GM23338 (cell line): ENCODE data around the gene SMIM41. TPM values are rescaled to one million over a fixed set of nuclear protein-coding genes. Genes with fewer than 3 reads are reported as not detected.

ENCODE experiments used
- ATAC-seq: fragments of 200-7000 bp; cut with Tn5 transposase; 3 replicates; pipeline ENCODE4 v1.9.1; 2020
- DNase-seq: peaks from one replicate; pipeline ENCODE4 v3.0.0-alpha.2; 2015; ENCODE audit warnings: low spot score
- H2AFZ ChIP-seq: fragments of 200-600 bp; sonication (generic); 2 replicates; pipeline ENCODE4 v1.8.0; 2016; ENCODE audit warnings: antibody characterized with exemption, mild to moderate bottlenecking, moderate library complexity
- H3F3A ChIP-seq: fragments of 200-600 bp; sonication (generic); replicated peaks from 2 replicates; pipeline ENCODE4 v1.8.0; 2017; ENCODE audit warnings: antibody characterized with exemption, mixed run types, low read depth
- H3K27ac ChIP-seq: fragments of 200-600 bp; sonication (generic); 2 replicates; pipeline ENCODE4 v1.6.1; 2016; ENCODE audit warnings: low read depth
- H3K27me3 ChIP-seq: fragments of 200-600 bp; sonication (generic); 2 replicates; pipeline ENCODE4 v1.8.0; 2016; ENCODE audit warnings: mild to moderate bottlenecking, mixed run types, moderate library complexity; ENCODE audit not compliant: insufficient read depth
- H3K36me3 ChIP-seq: fragments of 200-600 bp; sonication (generic); 2 replicates; pipeline ENCODE4 v1.8.0; 2016; ENCODE audit warnings: mild to moderate bottlenecking; ENCODE audit not compliant: insufficient read depth
- H3K4me1 ChIP-seq: fragments of 200-600 bp; sonication (generic); 2 replicates; pipeline ENCODE4 v1.8.0; 2016; ENCODE audit warnings: mild to moderate bottlenecking, moderate library complexity; ENCODE audit not compliant: insufficient read depth
- H3K4me2 ChIP-seq: fragments of 200-600 bp; sonication (generic); 2 replicates; pipeline ENCODE4 v1.7.1; 2017; ENCODE audit warnings: mixed run types
- H3K4me3 ChIP-seq: fragments of 200-600 bp; sonication (generic); 2 replicates; pipeline ENCODE4 v1.6.1; 2016; ENCODE audit warnings: mixed run types
- H3K79me2 ChIP-seq: fragments of 200-600 bp; sonication (generic); replicated peaks from 2 replicates; pipeline ENCODE4 v1.8.0; 2017; ENCODE audit warnings: mild to moderate bottlenecking; ENCODE audit not compliant: insufficient read depth
- H3K9me2 ChIP-seq: fragments of 200-600 bp; sonication (generic); 2 replicates; pipeline ENCODE4 v1.8.0; 2017; ENCODE audit not compliant: insufficient read depth
- H4K20me1 ChIP-seq: fragments of 200-600 bp; sonication (generic); replicated peaks from 2 replicates; pipeline ENCODE4 v1.8.0; 2017; ENCODE audit warnings: mild to moderate bottlenecking; ENCODE audit not compliant: insufficient read depth
- H3K27ac Mint-ChIP-seq: 2 replicates; pipeline ENCODE4 v1.8.0; 2020; ENCODE audit warnings: inconsistent platforms, mild to moderate bottlenecking, moderate library complexity, mixed read lengths
- H3K27me3 Mint-ChIP-seq: 3 replicates; pipeline ENCODE4 v1.8.0; 2022; ENCODE audit warnings: low read depth, mild to moderate bottlenecking, moderate library complexity, mixed read lengths, inconsistent platforms; ENCODE audit not compliant: insufficient read depth, poor library complexity
- H3K36me3 Mint-ChIP-seq: 3 replicates; pipeline ENCODE4 v1.8.0; 2021; ENCODE audit warnings: low read depth, mild to moderate bottlenecking, inconsistent platforms, moderate library complexity, mixed read lengths
- H3K4me1 Mint-ChIP-seq: 3 replicates; pipeline ENCODE4 v1.8.0; 2020; ENCODE audit warnings: mild to moderate bottlenecking, inconsistent platforms, mixed read lengths
- H3K4me3 Mint-ChIP-seq: 3 replicates; pipeline ENCODE4 v1.8.0; 2021; ENCODE audit warnings: moderate library complexity, mild to moderate bottlenecking, inconsistent platforms, mixed read lengths
- H3K9me3 Mint-ChIP-seq: 3 replicates; pipeline ENCODE4 v1.8.0; 2020; ENCODE audit warnings: moderate library complexity, mild to moderate bottlenecking, inconsistent platforms, mixed read lengths
- CTCF ChIP-seq, 2 experiments: fragments of 200-600 bp in 1 of 2; sonication (generic) in 1 of 2; conservative IDR thresholded peaks; 2 replicates each; pipeline versions ENCODE4 v1.5.1 to v1.6.1; 2016 to 2017; ENCODE audit warnings: antibody characterized with exemption in 2 of 2, low read depth in 2 of 2, mild to moderate bottlenecking in 2 of 2, moderate library complexity in 1 of 2
- ETS1 ChIP-seq: IDR thresholded peaks from 2 replicates; pipeline ENCODE4 v1.6.1; 2016; ENCODE audit warnings: antibody characterized with exemption
- EZH2 ChIP-seq: fragments of 200-600 bp; sonication (generic); IDR thresholded peaks from one replicate; pipeline ENCODE4 v1.8.0; 2017; ENCODE audit warnings: antibody characterized with exemption, mild to moderate bottlenecking, low read depth; ENCODE audit not compliant: unreplicated experiment
- JUNB ChIP-seq: IDR thresholded peaks from one replicate; pipeline ENCODE4 v1.6.1; 2016; ENCODE audit warnings: antibody characterized with exemption; ENCODE audit not compliant: unreplicated experiment
- NANOG ChIP-seq: IDR thresholded peaks from 2 replicates; pipeline ENCODE4 v1.6.1; 2016; ENCODE audit warnings: antibody characterized with exemption, borderline replicate concordance
- REST ChIP-seq: IDR thresholded peaks from one replicate; pipeline ENCODE4 v1.6.1; 2018; ENCODE audit warnings: antibody characterized with exemption; ENCODE audit not compliant: unreplicated experiment
- ZNF331 ChIP-seq: fragments of 250-450 bp; sonication (Bioruptor Pico); IDR thresholded peaks from 2 replicates; pipeline ENCODE4 v1.5.0; 2020; ENCODE audit warnings: low read depth, mild to moderate bottlenecking, moderate library complexity
- ZNF462 ChIP-seq: fragments of 250-450 bp; sonication (Bioruptor Pico); IDR thresholded peaks from 2 replicates; pipeline ENCODE4 v1.5.0; 2020; ENCODE audit warnings: mild to moderate bottlenecking, moderate library complexity
- polyA plus RNA-seq: library from polyadenylated mRNA; unstranded; fragments of >200 nt; fragmentation: Nextera tagmentation; extraction: Ambion mirVana; gene quantifications from 2 replicates; pipeline ENCODE4 v1.2.1, GENCODE V29; 2016
- total RNA-seq: library from RNA; depleted of rRNA; stranded (reverse); fragments of >200 nt; shearing (Covaris generic); gene quantifications from 2 replicates; pipeline ENCODE4 v1.2.3, GENCODE V29; 2014

The SMIM41 gene
- total and polyA plus RNA-seq, 2 experiments from 2014 or later: 0.66 TPM

GRCh38 chr12:52054231-52054832, 25.2 kb upstream of the SMIM41 start (continued):
- TF ChIP-seq ZNF462 (CRISPR knock-in tag): no peak
- no peak for TF ChIP-seq EZH2
- TF ChIP-seq NANOG: no peak
- no peak for TF ChIP-seq CTCF (conservative IDR thresholded peaks at IDR 0.05; ENCODE audit: low read depth in 2 of 2)

GRCh38 chr12:52054833-52055730, 24.4 kb upstream of the SMIM41 start:
- H3K4me2 ChIP-seq: no peak overlapping the region
- H3K27me3 Mint-ChIP-seq: peaks cover 25% of the 10 kb centered on the region
- H3K4me3 Mint-ChIP-seq: no peak overlapping the region
- H2AFZ ChIP-seq: no peak overlapping the region
- no peaks in the 10 kb centered on the region for H3K9me2 ChIP-seq
- no peaks in the 10 kb centered on the region for H3K36me3 ChIP-seq
- TF ChIP-seq JUNB (no peak), NANOG (no peak), ZNF331 (CRISPR knock-in tag) (no peak), REST (no peak), EZH2 (no peak), ETS1 (no peak)
- H3K27ac ChIP-seq: no peak overlapping the region
- H3F3A ChIP-seq: no peaks in the 10 kb centered on the region; the same call in 1 of the 2 replicates
- H3K4me3 ChIP-seq: no peak overlapping the region
- H3K27ac Mint-ChIP-seq: no peak overlapping the region
- DNase-seq (no peak), ATAC-seq (no peak)
- peaks cover 17% of the 10 kb centered on the region for H3K4me1 Mint-ChIP-seq
- H3K36me3 Mint-ChIP-seq: peaks cover 10% of the 10 kb centered on the region; the same call in 2 of the 3 replicates
- H3K27me3 ChIP-seq: peaks cover 26% of the 10 kb centered on the region
- H4K20me1 ChIP-seq: peaks cover 20% of the 10 kb centered on the region
- H3K9me3 Mint-ChIP-seq: no peaks in the 10 kb centered on the region
- peaks cover 13% of the 10 kb centered on the region for H3K4me1 ChIP-seq
- H3K79me2 ChIP-seq: no peaks in the 10 kb centered on the region
